ENCODE results near the gene DOC2B.
"Not testable (repeated sequence)": the region's sequence is repeated elsewhere in the genome, so short reads cannot be mapped to it uniquely, and the experiment has no call there.

Gene DOC2B

DNA sequence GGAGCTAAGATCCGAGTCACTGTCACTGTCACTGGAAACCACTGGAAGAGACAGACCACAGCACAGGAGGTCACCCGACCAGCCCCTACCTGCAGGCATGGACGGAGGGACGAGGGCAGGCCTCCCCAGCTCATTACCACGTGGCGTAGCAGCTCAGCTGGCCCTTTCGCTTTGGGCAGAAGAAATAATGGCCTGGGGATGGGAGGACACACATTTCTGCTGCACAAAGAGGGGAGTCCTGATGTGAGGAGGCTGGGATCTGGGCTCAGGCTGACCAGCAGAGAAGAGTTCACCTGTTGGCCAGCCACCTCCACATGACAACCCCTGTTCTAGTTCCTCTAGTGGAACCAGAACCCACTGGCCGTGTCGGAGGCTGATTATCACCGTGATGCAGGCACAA, 38.2 kb upstream of the DOC2B start:
- H3K4me3 ChIP-seq (ENCODE audit: control insufficient read depth, low read depth, low read length) = no peak overlapping the region
- no peak for DNase-seq (ENCODE audit: low read depth)
- no peak for TF ChIP-seq CTCF (IDR thresholded peaks at IDR 0.05; ENCODE audit: control insufficient read depth, insufficient read depth, low read depth, low read length, missing control alignments)

GRCh38 chr17:218432-219110, 37.1 kb upstream of the DOC2B start:
- TF ChIP-seq CTCF (IDR thresholded peaks at IDR 0.05; ENCODE audit: control insufficient read depth, insufficient read depth, low read depth, low read length, missing control alignments) = no peak
- no peak for DNase-seq (ENCODE audit: low read depth)

GRCh38 chr17:216625-217024, 35.2 kb upstream of the DOC2B start:
- no peak for DNase-seq (ENCODE audit: low read depth)
- H3K4me3 ChIP-seq (ENCODE audit: control insufficient read depth, low read depth, low read length) = no peak overlapping the region
- no peak for TF ChIP-seq CTCF (IDR thresholded peaks at IDR 0.05; ENCODE audit: control insufficient read depth, insufficient read depth, low read depth, low read length, missing control alignments)

More at GRCh38 chr17:218432-219110, 37.1 kb upstream of the DOC2B start:
- no peak overlapping the region for H3K4me3 ChIP-seq (ENCODE audit: control insufficient read depth, low read depth, low read length)

- H3K4me3 ChIP-seq (ENCODE audit: control insufficient read depth, low read depth, low read length); DNase-seq (ENCODE audit: low read depth): not testable (repeated sequence)
Measured at GRCh38 chr17:215563-216478, 34.4 kb upstream of the DOC2B start.

GRCh38 chr17:214881-215331, 33.5 kb upstream of the DOC2B start:
- H3K4me3 ChIP-seq (ENCODE audit: control insufficient read depth, low read depth, low read length) = no peak overlapping the region
- no peak for TF ChIP-seq CTCF (IDR thresholded peaks at IDR 0.05; ENCODE audit: control insufficient read depth, insufficient read depth, low read depth, low read length, missing control alignments)
- no peak for DNase-seq (ENCODE audit: low read depth)

DNA sequence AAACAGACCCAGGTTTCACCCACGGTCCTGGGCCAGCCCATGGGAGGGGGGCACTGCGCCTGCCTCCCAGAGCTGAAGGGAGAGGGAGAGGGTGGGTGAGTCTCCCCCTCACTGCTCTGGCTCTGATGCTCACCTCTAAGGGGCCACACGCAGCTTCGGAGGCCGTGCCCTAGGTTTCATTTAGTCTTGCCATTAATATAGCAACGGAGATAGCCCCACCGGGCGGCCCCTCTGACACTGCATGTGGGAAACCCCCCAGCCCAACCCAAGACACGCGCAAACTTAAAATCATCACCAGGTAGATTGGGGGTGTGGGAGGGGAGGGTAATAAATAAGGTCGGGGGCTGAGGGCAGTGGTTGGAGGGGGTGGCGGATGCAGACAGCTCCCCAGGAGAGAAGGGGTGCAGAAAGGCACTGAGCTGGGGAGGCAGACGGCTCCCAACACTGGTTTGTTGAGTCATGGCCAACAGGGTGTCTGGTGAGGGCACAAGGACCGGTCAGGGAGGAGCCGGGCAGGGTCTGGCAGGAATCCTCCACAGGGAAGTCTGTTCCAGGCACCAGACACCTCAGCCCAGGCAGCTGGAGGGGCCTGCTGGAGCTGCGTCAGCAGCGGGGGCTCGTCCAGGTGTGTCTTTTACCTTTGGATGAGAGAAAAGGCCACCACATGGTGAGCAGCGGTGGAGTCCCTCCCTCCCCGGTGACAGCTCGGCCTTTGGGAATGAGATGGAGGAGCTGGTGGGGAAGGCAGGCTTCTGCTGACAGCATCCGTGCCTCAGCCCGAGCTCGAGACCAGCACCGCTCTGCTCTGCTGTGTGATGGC, 32.0 kb upstream of the DOC2B start:
- TF ChIP-seq CTCF (IDR thresholded peaks at IDR 0.05; ENCODE audit: control insufficient read depth, insufficient read depth, low read depth, low read length, missing control alignments) = no peak
- no peak overlapping the region for H3K4me3 ChIP-seq (ENCODE audit: control insufficient read depth, low read depth, low read length)
- no peak for DNase-seq (ENCODE audit: low read depth)

Measured in AG09309 (cell line).